Upper lobe of right lung (tissue), 1 donor: ENCODE data around the gene OR6B1. TPM values are rescaled to one million over a fixed set of nuclear protein-coding genes. Genes with fewer than 3 reads are reported as not detected.

ENCODE experiments used
- ATAC-seq: fragments of 200-7000 bp; cut with Tn5 transposase; one replicate; pipeline ENCODE4 v1.9.1; 2020; ENCODE audit warnings: mild to moderate bottlenecking, moderate library complexity
- DNase-seq: peaks from one replicate; pipeline ENCODE4 v3.0.0-alpha.2; 2020
- H3K27ac ChIP-seq: fragments of 200-600 bp; one replicate; pipeline ENCODE4 v1.8.0; 2022
- H3K27me3 ChIP-seq: fragments of 200-600 bp; one replicate; pipeline ENCODE4 v1.8.0; 2022; ENCODE audit warnings: mild to moderate bottlenecking
- H3K36me3 ChIP-seq: fragments of 200-600 bp; one replicate; pipeline ENCODE4 v1.8.0; 2022
- H3K4me1 ChIP-seq: fragments of 200-600 bp; one replicate; pipeline ENCODE4 v1.8.0; 2022
- H3K4me3 ChIP-seq: fragments of 200-600 bp; one replicate; pipeline ENCODE4 v1.8.0; 2022; ENCODE audit warnings: mild to moderate bottlenecking
- H3K9me3 ChIP-seq: fragments of 200-600 bp; one replicate; pipeline ENCODE4 v1.8.0; 2022
- CTCF ChIP-seq: fragments of 200-600 bp; IDR thresholded peaks from one replicate; pipeline ENCODE4 v1.8.0; 2022; ENCODE audit warnings: antibody characterized with exemption
- intact Hi-C: fragments of 100-400 bp; cut with DNase I; formaldehyde crosslinking; loops from one replicate; pipeline ENCODE4 v1.11.0; 2022
- total RNA-seq: library from RNA; stranded (reverse); fragmentation: NEBNext Ultra II Directional; extraction: Animal tissue kit (Norgen Biotek cat#: 25700); gene quantifications from one replicate; pipeline ENCODE4 v1.2.1, GENCODE V29; 2021
- donor health status: DM: no; HTN: yes; CAD: no; lungs with severe emphysema.

Gene OR6B1
- total RNA-seq, 1 donor from 2014 or later, result not detected

GRCh38 chr7:144011458-144012230 lies 11.5 kb downstream of the OR6B1 start:
- DNase-seq (no peak), ATAC-seq (no peak)
- TF ChIP-seq CTCF, result no peak
- Histone ChIP-seq H3K9me3 (no peaks in the 10 kb centered on the region), H3K27ac (no peak overlapping the region), H3K27me3 (no peaks in the 10 kb centered on the region), H3K36me3 (no peaks in the 10 kb centered on the region), H3K4me3 (no peak overlapping the region), H3K4me1 (no peaks in the 10 kb centered on the region)
- intact Hi-C loops, result no loop called here

GRCh38 chr7:144018065-144018464 lies 17.9 kb downstream of the OR6B1 start:
- Histone ChIP-seq H3K4me1 (no peaks in the 10 kb centered on the region), H3K27me3 (no peaks in the 10 kb centered on the region), H3K9me3 (no peaks in the 10 kb centered on the region), H3K4me3 (no peak overlapping the region), H3K36me3 (no peaks in the 10 kb centered on the region), H3K27ac (no peak overlapping the region)
- TF ChIP-seq CTCF, result no peak
- ATAC-seq (no peak), DNase-seq (no peak)
- intact Hi-C loops, result no loop called here

DNA sequence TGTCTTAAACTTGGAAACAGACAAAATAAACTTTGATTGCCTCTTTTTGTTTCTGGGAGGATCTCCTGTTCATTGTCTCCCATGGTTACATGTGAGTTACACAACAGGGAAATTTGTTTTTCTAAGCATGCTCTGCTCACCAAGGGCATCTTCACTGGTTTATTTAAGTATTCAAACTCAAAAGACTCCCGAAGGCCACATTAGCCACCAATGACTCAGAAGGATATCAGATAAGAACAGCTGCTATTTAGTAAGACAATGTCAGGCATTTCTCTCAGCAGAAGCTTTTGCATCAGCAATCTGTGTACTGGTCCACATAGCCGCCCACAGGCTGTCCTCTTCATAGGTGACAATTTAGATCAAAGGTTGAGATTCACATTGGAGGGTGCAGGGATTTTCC lies 19.3 kb downstream of the OR6B1 start:
- intact Hi-C loops, result no loop called here
- Histone ChIP-seq H3K4me3 (no peak overlapping the region), H3K27me3 (no peaks in the 10 kb centered on the region), H3K4me1 (no peaks in the 10 kb centered on the region), H3K27ac (no peak overlapping the region), H3K9me3 (no peaks in the 10 kb centered on the region), H3K36me3 (no peaks in the 10 kb centered on the region)
- ATAC-seq, result peak; percentile 25
- no peak for DNase-seq
- TF ChIP-seq CTCF, result no peak

- intact Hi-C loops, result no loop called here
- no peaks in the 10 kb centered on the region for H3K4me1 ChIP-seq
- H3K27me3 ChIP-seq, result no peaks in the 10 kb centered on the region
- H3K27ac ChIP-seq, result no peak overlapping the region
- TF ChIP-seq CTCF, result no peak
- no peaks in the 10 kb centered on the region for H3K9me3 ChIP-seq
- no peaks in the 10 kb centered on the region for H3K36me3 ChIP-seq
- no peak overlapping the region for H3K4me3 ChIP-seq
- ATAC-seq (no peak), DNase-seq (no peak)
These were observed 20.2 kb downstream of the OR6B1 start for GRCh38 chr7:144020340-144020739.

GRCh38 chr7:144022169-144022568 lies 22.0 kb downstream of the OR6B1 start:
- no peaks in the 10 kb centered on the region for H3K9me3 ChIP-seq
- intact Hi-C loops, result no loop called here
- H3K4me1 ChIP-seq, result no peaks in the 10 kb centered on the region
- no peaks in the 10 kb centered on the region for H3K36me3 ChIP-seq
- no peak overlapping the region for H3K4me3 ChIP-seq
- TF ChIP-seq CTCF, result no peak
- H3K27me3 ChIP-seq, result no peaks in the 10 kb centered on the region
- H3K27ac ChIP-seq, result no peak overlapping the region
- DNase-seq, result no peak
- no peak for ATAC-seq
